Neural cell (in vitro differentiated cells): ENCODE results near the gene SV2B. TPM values are rescaled to one million over a fixed set of nuclear protein-coding genes. Genes with fewer than 3 reads are reported as not detected.
A peak's percentile ranks its signal among the peaks of the same experiment; 100 is the strongest.

Source experiments
- H2AFZ ChIP-seq: fragments of 200-600, 300-800 bp; sonication (generic), shearing (Covaris generic); 2 replicates; pipeline ENCODE4 v1.6.0; 2014; ENCODE audit warnings: low read depth, mild to moderate bottlenecking, antibody characterized with exemption, low read length, moderate library complexity
- H3F3A ChIP-seq: fragments of 200-600 bp; shearing (Covaris generic); 2 replicates; pipeline ENCODE4 v1.6.1; 2016; ENCODE audit warnings: mild to moderate bottlenecking, moderate library complexity, mixed read lengths, antibody characterized with exemption, low read length; ENCODE audit not compliant: insufficient read depth, poor library complexity, severe bottlenecking
- H3K27ac ChIP-seq: fragments of 200-600, 300-800 bp; sonication (generic), shearing (Covaris generic); 2 replicates; pipeline ENCODE4 v1.5.1; 2014; ENCODE audit warnings: mild to moderate bottlenecking, low read length, moderate library complexity
- H3K27me3 ChIP-seq: fragments of 300-800, 200-600 bp; sonication (generic), shearing (Covaris generic); 2 replicates; pipeline ENCODE4 v1.6.0; 2014; ENCODE audit warnings: mild to moderate bottlenecking, low read depth, low read length, moderate library complexity; ENCODE audit not compliant: insufficient read depth
- H3K36me3 ChIP-seq: fragments of 300-800, 200-600 bp; sonication (generic), shearing (Covaris generic); 2 replicates; pipeline ENCODE4 v1.5.1; 2014; ENCODE audit warnings: mild to moderate bottlenecking, antibody characterized with exemption, low read length, moderate library complexity; ENCODE audit not compliant: insufficient read depth
- H3K4me2 ChIP-seq: fragments of 300-800, 200-600 bp; sonication (generic), shearing (Covaris generic); 2 replicates; pipeline ENCODE4 v1.6.0; 2014; ENCODE audit warnings: mild to moderate bottlenecking, low read length
- H3K4me3 ChIP-seq: fragments of 300-800, 200-600 bp; sonication (generic), shearing (Covaris generic); 2 replicates; pipeline ENCODE4 v1.5.1; 2014; ENCODE audit warnings: mild to moderate bottlenecking, low read length, moderate library complexity
- H3K79me2 ChIP-seq: fragments of 200-600 bp; shearing (Covaris generic); replicated peaks from 2 replicates; pipeline ENCODE4 v1.6.0; 2014; ENCODE audit warnings: mild to moderate bottlenecking, low read length, moderate library complexity; ENCODE audit not compliant: insufficient read depth
- H3K9ac ChIP-seq: fragments of 300-800, 200-600 bp; sonication (generic), shearing (Covaris generic); 2 replicates; pipeline ENCODE4 v1.6.1; 2016; ENCODE audit warnings: mild to moderate bottlenecking, low read length, mixed read lengths
- H3K9me2 ChIP-seq: fragments of 200-600 bp; shearing (Covaris generic); 2 replicates; pipeline ENCODE4 v1.6.1; 2016; ENCODE audit warnings: mild to moderate bottlenecking, low read length, mixed read lengths; ENCODE audit not compliant: insufficient read depth
- H3K9me3 ChIP-seq: fragments of 200-600, 300-800 bp; sonication (generic), shearing (Covaris generic); 2 replicates; pipeline ENCODE4 v1.6.1; 2016; ENCODE audit warnings: mild to moderate bottlenecking, mixed run types, low read length, moderate library complexity, mixed read lengths
- H4K20me1 ChIP-seq: fragments of 200-600 bp; shearing (Covaris generic); 2 replicates; pipeline ENCODE4 v1.6.1; 2016; ENCODE audit warnings: mild to moderate bottlenecking, mixed run types; ENCODE audit not compliant: insufficient read depth
- EP300 ChIP-seq: fragments of 450-650 bp; conservative IDR thresholded peaks from 2 replicates; pipeline ENCODE4 v1.6.1; 2014; ENCODE audit warnings: antibody characterized with exemption, mild to moderate bottlenecking, moderate library complexity; ENCODE audit not compliant: poor library complexity, severe bottlenecking
- EZH2 ChIP-seq: fragments of 200-600, 300-800 bp; shearing (Covaris generic), sonication (generic); IDR thresholded peaks from 2 replicates; pipeline ENCODE4 v1.6.1; 2014; ENCODE audit warnings: antibody characterized with exemption, low read length, borderline replicate concordance, mild to moderate bottlenecking; ENCODE audit not compliant: insufficient read depth, poor library complexity, severe bottlenecking
- MXI1 ChIP-seq: fragments of 450-650 bp; conservative IDR thresholded peaks from 2 replicates; pipeline ENCODE4 v1.6.1; 2014; ENCODE audit warnings: antibody characterized with exemption, mild to moderate bottlenecking; ENCODE audit not compliant: poor library complexity, severe bottlenecking
- POLR2AphosphoS5 ChIP-seq: IDR thresholded peaks from 2 replicates; pipeline ENCODE4 v1.6.1; 2012
- RAD21 ChIP-seq: fragments of 450-650 bp; conservative IDR thresholded peaks from 2 replicates; pipeline ENCODE4 v1.6.1; 2014; ENCODE audit warnings: antibody characterized with exemption, mild to moderate bottlenecking, moderate library complexity
- SMC3 ChIP-seq: fragments of 450-650 bp; conservative IDR thresholded peaks from 2 replicates; pipeline ENCODE4 v1.6.1; 2014; ENCODE audit warnings: antibody characterized with exemption, mild to moderate bottlenecking, moderate library complexity; ENCODE audit not compliant: poor library complexity
- TAF1 ChIP-seq: IDR thresholded peaks from 2 replicates; pipeline ENCODE4 v1.6.1; 2012; ENCODE audit warnings: low read depth
- polyA plus RNA-seq: library from polyadenylated mRNA; depleted of rRNA; stranded (reverse); fragments of >200 nt; gene quantifications from 2 replicates; pipeline ENCODE4 v1.2.3, GENCODE V29; 2014
- TF ChIP-seq, protein P1 (sequence below): IDR thresholded peaks from 2 replicates; pipeline ENCODE4 v1.6.1; 2012; ENCODE audit warnings: borderline replicate concordance
- TF ChIP-seq, protein P2 (sequence below): fragments of 450-650 bp; IDR thresholded peaks from 2 replicates; pipeline ENCODE4 v1.5.1; 2014; ENCODE audit warnings: antibody characterized with exemption, mild to moderate bottlenecking, moderate library complexity; ENCODE audit not compliant: poor library complexity, severe bottlenecking

SV2B gene
- polyA plus RNA-seq, 1 donor from 2014 or later, result 0.38 TPM

GRCh38 chr15:91270747-91271146 is 170.7 kb downstream of the SV2B start:
- H3K9me2 ChIP-seq, result no peaks in the 10 kb centered on the region
- no peak overlapping the region for H3K27ac ChIP-seq
- no peaks in the 10 kb centered on the region for H3K79me2 ChIP-seq
- no peak overlapping the region for H3K4me3 ChIP-seq
- H3K4me2 ChIP-seq, result no peak overlapping the region
- no peaks in the 10 kb centered on the region for H3F3A ChIP-seq
- no peak overlapping the region for H3K9ac ChIP-seq
- H4K20me1 ChIP-seq, result no peaks in the 10 kb centered on the region
- no peaks in the 10 kb centered on the region for H3K36me3 ChIP-seq
- H2AFZ ChIP-seq, result no peak overlapping the region
- no peaks in the 10 kb centered on the region for H3K27me3 ChIP-seq
- TF ChIP-seq EP300 (no peak), TAF1 (no peak), POLR2AphosphoS5 (no peak), MXI1 (no peak), SMC3 (no peak), EZH2 (no peak), RAD21 (no peak)
- TF ChIP-seq, protein P1, sequence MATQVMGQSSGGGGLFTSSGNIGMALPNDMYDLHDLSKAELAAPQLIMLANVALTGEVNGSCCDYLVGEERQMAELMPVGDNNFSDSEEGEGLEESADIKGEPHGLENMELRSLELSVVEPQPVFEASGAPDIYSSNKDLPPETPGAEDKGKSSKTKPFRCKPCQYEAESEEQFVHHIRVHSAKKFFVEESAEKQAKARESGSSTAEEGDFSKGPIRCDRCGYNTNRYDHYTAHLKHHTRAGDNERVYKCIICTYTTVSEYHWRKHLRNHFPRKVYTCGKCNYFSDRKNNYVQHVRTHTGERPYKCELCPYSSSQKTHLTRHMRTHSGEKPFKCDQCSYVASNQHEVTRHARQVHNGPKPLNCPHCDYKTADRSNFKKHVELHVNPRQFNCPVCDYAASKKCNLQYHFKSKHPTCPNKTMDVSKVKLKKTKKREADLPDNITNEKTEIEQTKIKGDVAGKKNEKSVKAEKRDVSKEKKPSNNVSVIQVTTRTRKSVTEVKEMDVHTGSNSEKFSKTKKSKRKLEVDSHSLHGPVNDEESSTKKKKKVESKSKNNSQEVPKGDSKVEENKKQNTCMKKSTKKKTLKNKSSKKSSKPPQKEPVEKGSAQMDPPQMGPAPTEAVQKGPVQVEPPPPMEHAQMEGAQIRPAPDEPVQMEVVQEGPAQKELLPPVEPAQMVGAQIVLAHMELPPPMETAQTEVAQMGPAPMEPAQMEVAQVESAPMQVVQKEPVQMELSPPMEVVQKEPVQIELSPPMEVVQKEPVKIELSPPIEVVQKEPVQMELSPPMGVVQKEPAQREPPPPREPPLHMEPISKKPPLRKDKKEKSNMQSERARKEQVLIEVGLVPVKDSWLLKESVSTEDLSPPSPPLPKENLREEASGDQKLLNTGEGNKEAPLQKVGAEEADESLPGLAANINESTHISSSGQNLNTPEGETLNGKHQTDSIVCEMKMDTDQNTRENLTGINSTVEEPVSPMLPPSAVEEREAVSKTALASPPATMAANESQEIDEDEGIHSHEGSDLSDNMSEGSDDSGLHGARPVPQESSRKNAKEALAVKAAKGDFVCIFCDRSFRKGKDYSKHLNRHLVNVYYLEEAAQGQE, result no peak
- TF ChIP-seq, protein P2, sequence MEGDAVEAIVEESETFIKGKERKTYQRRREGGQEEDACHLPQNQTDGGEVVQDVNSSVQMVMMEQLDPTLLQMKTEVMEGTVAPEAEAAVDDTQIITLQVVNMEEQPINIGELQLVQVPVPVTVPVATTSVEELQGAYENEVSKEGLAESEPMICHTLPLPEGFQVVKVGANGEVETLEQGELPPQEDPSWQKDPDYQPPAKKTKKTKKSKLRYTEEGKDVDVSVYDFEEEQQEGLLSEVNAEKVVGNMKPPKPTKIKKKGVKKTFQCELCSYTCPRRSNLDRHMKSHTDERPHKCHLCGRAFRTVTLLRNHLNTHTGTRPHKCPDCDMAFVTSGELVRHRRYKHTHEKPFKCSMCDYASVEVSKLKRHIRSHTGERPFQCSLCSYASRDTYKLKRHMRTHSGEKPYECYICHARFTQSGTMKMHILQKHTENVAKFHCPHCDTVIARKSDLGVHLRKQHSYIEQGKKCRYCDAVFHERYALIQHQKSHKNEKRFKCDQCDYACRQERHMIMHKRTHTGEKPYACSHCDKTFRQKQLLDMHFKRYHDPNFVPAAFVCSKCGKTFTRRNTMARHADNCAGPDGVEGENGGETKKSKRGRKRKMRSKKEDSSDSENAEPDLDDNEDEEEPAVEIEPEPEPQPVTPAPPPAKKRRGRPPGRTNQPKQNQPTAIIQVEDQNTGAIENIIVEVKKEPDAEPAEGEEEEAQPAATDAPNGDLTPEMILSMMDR, result no peak
- H3K9me3 ChIP-seq, result no peaks in the 10 kb centered on the region

DNA sequence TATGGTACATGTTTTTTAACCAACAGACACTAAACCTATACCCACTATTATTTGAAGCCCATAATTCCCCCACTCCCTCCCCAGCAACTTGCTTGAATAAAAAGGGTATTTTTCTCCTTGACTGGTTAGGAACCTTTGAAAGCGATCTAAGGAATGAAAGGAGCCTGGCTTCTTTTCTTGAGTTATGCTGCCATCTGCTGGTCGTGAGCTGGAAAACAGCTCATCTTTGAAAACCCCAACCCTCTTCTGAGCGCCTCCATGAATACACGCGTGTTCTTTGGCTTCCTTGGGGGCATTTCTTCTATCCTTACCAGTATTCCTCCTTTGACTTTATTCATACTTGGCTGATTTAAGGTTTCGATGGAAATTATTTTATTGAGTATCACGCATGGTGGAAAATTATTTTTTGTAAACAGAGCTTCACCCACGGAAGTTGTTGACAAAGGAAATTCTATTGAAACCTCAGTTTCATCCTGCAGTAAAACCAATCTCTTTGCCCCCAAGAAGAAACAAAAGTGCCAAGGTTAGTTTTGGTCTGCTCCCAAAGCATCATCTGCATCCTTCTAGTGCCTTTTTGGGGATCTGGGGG is 171.6 kb downstream of the SV2B start:
- Histone ChIP-seq H3K27ac (no peak overlapping the region), H3K27me3 (no peaks in the 10 kb centered on the region), H3K4me2 (no peak overlapping the region), H3F3A (no peaks in the 10 kb centered on the region), H3K36me3 (no peaks in the 10 kb centered on the region), H3K79me2 (no peaks in the 10 kb centered on the region), H3K9me3 (no peaks in the 10 kb centered on the region), H3K9ac (no peak overlapping the region), H3K4me3 (no peak overlapping the region), H2AFZ (no peak overlapping the region), H3K9me2 (no peaks in the 10 kb centered on the region), H4K20me1 (no peaks in the 10 kb centered on the region)
- TF ChIP-seq, protein P2, result peak; percentile 94
- TF ChIP-seq TAF1, result no peak
- peak; percentile 97 for TF ChIP-seq RAD21
- TF ChIP-seq EZH2, result no peak
- TF ChIP-seq SMC3, result peak; percentile 96
